ENCODE results near the gene RAB3IL1.

Gene RAB3IL1

DNA sequence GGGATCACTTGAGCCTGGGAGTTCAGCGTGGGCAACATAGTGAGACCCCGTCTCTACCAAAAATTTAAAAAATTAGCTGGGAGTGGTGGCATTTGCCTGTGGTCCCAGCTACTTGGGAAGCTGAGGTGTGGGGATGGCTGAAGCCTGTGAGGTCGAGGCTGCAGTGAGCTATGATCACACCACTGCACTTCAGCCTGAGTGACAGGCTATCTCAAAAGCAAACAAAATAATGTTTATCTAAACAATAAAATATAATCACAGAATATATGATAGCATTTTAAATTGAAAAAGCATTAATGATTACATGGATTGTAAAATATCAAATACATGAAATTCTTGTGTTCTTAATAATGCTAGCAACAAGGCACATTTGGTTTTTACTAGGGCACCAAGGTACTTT is 35.5 kb upstream of the RAB3IL1 start:
- no peak for DNase-seq

DNA sequence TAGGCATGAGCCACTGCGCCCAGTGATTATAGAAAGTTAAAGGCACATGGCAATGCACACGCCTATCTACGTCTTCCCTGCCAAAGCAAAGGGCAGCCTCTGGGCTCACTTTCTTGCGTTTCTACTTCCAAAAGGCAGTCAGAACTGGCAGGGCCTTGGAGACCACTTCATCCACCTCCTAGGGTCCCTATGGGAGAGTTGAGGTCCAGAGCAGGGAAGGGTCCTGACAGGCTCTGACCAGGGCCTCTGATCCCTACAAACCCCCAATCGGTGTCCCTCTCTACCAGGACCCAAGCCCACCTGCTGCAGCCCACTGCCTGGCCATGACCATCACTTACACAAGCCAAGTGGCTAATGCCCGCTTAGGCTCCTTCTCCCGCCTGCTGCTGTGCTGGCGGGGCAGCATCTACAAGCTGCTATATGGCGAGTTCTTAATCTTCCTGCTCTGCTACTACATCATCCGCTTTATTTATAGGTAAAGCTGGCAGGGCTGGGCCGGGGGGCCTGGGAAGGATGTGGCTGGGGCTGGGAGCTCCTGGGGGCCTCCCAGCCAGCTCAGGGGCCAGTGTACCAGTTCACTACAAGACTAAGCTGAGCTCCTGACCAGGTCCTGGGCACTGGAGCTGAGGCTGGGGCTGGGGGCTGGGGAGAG is 34.2 kb upstream of the RAB3IL1 start:
- DNase-seq = no peak

DNA sequence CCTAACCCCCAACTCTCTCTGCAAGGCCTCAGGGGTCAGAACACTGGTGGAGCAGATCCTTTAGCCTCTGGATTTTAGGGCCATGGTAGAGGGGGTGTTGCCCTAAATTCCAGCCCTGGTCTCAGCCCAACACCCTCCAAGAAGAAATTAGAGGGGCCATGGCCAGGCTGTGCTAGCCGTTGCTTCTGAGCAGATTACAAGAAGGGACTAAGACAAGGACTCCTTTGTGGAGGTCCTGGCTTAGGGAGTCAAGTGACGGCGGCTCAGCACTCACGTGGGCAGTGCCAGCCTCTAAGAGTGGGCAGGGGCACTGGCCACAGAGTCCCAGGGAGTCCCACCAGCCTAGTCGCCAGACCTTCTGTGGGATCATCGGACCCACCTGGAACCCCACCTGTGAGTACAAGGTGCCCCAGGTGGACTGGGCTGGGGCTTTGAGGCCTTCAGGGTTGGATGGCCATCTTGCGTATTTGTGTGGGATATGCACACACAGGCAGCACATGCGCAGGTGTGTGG is 32.7 kb upstream of the RAB3IL1 start, which contains the start of gene BEST1:
BEST1 (plus strand) TSS at position 317 of the 513 bp plus-strand sequence. CDS start 1,456 bp downstream, outside the sequence.
- no peak for DNase-seq

DNA sequence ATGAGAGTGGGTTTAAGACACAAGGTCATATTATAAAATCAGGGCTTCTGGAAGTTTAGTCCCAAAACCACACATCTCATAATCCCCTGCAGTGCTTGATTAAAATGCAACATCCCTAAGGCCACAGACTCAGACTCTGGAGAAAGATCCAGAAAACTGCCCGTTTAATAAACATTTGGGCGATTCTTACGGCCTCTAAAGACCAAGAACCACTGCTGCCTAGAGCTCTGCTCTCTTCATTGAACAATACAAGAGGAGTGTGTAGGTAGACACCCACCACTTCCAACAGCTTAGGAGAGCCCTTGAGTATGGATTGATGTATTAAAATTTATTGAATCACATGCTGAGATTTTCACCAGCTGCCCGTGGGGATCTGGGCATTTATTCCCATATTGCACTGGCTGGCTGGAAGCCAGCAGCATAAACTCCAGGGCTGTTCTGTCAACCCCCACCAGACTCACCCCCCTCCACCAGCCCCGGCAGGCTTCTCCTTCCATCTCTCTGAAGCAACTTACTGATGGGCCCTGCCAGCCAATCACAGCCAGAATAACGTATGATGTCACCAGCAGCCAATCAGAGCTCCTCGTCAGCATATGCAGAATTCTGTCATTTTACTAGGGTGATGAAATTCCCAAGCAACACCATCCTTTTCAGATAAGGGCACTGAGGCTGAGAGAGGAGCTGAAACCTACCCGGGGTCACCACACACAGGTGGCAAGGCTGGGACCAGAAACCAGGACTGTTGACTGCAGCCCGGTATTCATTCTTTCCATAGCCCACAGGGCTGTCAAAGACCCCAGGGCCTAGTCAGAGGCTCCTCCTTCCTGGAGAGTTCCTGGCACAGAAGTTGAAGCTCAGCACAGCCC is 32.0 kb upstream of the RAB3IL1 start:
- DNase-seq = no peak

DNA sequence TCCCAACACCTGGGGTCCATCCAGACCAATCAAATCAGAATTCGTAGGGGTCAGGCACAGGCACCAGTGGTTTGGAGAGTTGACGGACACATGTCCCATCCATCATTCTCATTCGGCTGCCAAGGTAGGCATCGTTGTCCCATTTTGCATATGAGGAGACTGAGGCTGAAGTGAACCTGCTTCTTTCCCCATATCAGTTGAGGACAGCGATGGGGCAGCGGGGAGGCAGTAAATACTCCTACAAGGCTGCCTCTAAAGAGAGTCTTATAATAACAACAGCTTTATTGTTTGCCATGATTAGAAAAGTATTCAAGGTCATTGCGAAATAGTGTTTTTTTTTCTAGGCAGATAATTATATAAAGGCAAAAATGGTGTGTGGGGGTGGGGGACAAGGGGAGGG is 31.1 kb upstream of the RAB3IL1 start:
- DNase-seq = no peak

DNA sequence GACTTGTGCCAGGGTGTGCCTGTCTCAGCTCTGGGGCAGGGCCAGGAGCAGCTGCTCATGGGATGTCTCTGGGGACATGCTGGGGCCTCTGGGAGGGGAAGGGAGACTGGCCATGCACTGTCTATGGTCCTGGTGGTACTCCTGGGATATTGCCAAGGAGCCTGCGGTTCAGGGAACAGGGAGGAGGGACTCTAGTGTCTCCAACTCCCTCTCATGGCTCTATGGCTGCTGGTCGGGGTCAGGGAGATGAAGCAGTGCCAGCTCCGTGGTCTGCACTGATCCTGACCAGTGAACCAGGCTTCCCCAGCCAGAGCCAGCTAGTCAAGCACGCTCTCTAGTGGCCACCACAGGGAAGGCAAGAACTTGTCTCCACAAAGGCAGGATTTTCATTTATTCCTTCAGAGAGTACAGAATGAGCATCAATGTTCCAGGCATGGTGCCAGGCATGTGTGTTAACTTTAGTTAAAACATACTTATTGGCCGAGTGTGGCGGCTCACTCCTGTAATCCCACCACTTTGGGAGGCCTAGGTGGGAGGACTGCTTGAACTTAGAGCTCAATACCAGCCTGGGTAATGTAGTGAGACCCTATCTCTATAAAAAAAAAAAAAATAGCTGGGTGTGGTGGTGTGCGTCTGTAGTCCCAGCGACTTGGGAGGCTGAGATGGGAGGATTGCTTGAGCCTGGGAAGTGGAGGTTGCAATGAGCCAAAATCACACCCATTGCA is 30.3 kb upstream of the RAB3IL1 start:
- peak; percentile 56 to 58 for DNase-seq

DNA sequence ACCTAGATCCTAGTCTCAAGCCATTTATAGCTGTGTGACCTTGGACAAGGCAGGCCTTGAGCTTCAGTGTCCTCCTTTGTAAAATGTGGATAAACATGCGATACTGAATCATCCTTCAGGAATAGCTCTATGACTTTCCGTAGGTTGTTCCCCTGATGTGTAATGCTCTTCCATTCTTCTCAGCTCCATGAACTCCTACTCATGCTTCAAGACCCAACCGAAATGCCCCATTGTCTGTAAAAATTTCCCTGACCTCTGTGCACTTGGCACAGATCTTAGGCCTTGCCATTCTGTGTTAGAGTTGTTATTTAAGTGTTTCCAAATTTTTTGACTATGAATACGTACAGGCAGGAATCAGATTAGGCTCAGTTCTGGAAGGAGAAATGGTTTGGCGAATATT is 29.5 kb upstream of the RAB3IL1 start:
- no peak for DNase-seq

DNA sequence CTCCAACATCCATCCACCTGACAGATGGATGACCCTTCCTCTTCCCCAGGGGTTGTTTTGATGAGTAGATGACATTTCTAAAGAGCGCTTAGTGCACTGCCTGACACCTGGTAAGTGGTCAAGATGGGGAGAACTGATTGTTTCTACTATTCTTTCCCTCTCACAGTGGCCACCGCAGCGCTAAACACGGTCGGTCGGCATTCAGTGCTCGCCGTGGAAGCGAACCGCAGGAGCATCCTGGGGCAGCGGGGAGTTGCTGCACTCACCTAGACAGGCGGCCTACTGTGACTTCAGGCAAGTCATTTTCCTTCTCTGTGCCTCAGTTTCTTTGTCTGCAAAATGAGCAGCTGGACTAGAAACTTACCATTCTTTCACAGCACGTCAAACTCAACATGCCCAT is 27.8 kb upstream of the RAB3IL1 start:
- no peak for DNase-seq

DNA sequence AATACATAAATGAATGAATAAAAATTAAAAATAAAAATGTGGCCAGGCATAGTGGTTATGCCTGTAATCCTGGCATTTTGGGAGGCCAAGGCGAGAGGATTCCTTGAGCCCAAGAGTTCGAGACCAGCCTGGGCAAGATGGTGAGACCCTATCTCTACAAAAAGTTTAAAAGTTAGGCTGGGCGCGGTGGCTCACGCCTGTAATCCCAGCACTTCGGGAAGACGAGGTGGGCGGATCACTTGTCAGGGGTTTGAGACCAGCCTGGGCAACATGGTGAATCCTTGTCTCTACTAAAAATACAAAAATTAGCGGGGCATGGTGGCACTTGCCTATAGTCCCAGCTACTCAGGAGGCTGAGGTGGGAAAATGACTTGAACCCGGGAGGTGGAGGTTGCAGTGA is 23.1 kb upstream of the RAB3IL1 start:
- no peak for DNase-seq

DNA sequence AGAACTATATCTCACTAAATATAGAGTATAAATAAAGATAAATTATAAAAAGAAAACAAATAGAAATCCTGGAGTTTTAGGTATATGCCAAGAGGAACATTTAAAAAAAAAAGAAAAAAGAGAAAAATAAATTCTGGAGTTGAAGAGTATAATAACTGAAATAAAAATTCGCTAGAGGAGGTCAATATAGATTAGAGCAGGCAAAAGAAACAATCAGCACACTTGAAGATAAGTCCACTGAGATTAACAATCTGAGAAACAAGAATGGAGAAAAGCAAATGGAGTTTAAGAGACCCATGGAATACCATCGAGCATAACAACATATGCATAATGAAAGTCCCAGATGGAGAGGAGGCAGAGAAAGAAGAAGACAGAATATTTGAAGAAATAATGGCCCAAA is 18.5 kb upstream of the RAB3IL1 start:
- DNase-seq = no peak

DNA sequence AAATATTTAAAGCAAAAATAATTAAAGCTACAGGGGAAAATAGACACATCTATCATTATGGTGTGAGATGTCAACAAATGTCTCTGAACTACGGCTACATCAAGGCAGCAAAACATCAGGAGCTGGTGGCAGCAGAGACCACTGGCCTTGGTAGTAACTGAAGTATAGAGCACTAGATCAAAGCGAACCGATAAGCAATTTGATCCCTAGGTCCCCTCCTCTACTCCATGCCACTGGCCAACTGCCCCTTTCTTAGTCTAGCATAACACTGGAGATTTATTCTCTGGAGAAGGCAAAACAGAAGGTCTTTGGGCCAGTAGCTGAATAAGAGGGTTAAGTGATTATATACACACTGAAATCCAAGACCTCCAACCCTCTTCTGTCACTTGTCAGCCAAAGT is 13.6 kb upstream of the RAB3IL1 start:
- no peak for DNase-seq

DNA sequence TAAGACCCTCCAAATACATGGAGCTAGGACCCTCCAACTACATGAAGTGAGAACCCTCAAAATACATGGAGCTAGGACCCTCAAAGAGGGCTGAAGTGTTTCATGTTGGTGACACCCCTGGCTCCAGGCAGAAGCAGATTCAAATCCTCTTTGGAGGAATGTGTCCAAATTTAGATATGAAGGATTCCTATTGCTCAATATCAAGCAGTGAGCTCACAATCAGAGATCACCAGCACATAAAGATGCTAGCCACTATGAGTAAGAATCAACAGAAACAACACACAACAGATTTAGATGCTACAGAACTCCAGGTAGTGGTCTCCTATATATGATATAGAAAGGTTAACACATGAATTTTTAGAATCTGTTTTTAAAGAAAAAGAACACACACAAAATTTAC is 11.2 kb upstream of the RAB3IL1 start:
- no peak for DNase-seq

DNA sequence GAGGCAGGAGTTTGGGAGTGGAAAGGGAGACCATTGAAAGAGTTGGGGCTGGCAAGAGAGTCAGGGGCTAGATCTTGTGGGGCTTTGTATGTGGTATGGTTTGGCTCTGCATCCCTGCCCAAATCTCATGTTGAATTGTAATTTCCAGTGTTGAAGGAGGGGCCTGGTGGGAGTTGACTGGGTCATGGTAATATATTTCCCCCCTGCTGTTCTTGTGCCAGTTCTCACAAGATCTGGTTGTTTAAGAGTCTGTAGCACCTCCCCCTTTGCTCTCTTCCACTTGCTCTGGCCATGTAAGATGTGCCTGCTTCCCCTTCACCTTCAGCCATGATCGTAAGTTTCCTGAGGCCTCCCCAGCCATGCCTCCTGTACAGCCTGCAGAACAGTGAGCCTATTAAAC is 10.1 kb upstream of the RAB3IL1 start:
- no peak for DNase-seq

DNA sequence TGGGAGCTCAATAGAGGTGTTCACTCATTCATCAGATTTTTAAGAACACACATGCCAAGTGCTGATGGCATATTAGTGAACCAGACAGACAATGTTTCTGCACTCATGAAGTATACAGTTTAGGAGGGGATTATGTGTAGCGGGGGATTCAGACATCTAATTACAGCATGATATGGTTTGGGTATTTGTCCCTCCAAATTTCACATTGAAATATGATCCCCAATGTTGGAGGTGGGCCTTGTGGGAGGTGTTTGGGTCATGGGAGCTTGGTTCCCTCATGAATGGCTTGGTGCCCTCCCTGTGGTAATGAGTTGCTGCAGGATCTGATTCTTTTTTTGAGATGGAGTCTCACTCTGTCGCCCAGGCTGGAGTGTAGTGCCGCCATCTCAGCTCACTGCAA is 8.9 kb upstream of the RAB3IL1 start:
- DNase-seq = no peak

DNA sequence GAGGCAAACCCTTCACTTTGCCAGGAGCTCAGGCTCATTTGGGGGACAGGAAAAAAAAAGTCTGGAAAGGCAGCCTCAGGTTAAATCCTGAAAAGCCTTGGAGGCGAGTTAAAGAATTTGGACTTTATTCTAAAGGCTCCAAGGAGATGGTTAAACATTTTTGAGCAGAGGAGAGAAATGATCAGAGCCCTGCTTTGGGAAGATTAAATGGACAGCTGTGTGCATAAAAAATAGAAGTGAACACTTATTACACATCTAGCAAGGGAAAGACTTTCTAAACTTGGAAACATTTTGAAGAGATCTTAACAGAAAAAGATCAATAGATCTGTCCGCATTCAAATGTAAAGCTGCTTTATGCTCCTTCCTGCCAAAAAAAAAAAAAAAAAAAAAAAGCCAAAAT is 8.4 kb upstream of the RAB3IL1 start:
- no peak for DNase-seq

DNA sequence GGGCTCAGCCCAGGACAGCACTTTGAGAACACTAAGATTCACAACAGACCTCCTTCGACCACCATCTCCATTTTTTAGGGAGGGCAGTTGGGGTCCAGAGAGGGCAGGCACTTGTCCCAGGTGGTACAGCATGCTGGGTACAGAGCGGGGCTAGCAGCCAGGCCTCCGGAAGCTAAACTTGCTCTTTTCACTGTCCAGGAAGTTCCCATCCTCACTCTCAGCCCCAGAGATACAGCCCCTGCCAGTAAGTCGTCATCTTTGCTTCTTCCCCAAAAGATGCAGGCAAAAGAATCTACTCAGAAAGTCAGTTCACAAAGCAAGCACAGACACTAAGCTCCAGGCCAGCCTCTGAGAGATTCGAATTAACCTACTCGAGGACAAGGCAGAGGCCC is 6.7 kb upstream of the RAB3IL1 start:
- DNase-seq = no peak

DNA sequence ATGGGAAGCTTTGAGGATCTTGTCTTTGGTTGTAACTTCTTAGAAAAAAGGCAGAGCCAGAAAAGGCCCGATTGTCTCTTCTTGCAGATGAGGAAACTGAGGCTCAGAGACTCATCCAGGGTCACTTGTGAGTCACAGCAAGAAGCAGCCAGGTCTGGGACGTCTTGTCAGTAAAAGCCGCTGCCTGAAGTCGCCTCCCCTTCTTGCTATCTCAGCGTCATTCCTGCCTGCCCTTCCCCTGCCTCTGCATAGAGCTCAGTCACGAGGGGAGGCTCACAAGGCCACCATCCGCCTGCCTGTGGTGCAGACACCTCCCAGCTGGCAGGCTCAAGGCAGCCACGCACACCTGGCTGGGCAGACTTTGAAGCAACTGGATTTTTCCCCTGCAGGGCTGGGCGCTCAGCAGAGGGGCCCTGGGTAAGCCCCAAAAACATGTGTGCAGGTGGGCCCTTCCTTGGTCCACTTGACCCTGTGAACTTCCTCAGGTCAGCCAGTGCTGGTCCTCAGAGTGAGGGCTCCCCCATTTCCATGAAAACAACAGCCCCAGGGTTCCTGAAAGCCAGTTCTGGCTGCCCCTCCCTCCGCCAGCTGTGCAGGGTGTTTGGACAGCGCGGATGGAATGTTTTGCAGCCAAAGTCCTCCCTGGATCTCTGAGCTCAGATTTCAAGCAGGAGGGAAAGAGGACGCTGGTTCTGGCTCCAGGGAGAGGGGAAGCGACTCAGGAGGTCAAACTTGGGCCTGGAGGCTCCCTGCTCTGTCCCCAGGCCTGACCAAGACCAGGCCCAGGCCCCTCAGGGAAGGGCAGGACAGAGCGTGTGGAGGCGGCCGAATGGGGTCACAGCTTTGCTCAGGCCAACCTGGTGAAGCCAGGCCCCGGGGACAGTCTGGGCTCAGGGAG is 6.0 kb upstream of the RAB3IL1 start:
- DNase-seq = no peak

DNA sequence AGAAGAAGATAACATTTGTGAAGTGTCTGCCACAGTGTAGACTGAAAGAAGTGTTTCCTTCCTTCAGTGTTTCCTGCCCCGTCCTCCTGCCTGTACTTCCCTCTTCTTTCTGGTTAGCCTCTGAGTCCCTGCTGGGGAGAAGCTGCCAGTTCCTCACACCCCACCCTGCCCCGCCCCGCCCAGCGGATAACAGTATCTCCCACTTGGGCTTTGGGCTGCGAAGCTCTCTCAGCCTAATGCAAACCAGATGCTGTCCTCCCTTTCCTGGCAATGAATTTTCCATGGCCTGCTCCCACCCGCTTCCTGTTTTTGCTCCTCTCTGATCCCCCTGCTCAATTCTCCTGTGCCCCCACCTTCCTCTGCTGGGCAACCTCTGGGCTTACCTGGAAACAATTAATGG is 5.2 kb upstream of the RAB3IL1 start:
- no peak for DNase-seq

DNA sequence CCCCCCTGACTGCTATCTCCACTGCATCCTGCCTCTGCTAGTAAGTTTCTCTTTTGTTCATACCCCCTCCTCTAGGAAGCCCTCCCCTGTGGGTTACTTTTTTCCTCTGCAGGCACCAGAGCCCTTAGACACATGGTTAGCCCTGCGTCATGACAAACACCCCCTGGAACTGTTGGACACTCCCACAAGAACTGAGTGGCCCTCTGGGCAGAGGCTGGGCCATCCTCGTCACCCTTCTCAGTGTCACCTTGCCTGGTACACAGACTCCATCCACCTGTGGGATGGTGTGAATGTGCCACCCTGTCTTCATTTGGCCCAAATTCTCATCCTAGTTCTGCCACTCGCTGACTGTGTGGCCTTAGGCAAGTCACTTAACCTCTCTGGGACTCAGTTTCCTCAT is 4.1 kb upstream of the RAB3IL1 start:
- no peak for DNase-seq

DNA sequence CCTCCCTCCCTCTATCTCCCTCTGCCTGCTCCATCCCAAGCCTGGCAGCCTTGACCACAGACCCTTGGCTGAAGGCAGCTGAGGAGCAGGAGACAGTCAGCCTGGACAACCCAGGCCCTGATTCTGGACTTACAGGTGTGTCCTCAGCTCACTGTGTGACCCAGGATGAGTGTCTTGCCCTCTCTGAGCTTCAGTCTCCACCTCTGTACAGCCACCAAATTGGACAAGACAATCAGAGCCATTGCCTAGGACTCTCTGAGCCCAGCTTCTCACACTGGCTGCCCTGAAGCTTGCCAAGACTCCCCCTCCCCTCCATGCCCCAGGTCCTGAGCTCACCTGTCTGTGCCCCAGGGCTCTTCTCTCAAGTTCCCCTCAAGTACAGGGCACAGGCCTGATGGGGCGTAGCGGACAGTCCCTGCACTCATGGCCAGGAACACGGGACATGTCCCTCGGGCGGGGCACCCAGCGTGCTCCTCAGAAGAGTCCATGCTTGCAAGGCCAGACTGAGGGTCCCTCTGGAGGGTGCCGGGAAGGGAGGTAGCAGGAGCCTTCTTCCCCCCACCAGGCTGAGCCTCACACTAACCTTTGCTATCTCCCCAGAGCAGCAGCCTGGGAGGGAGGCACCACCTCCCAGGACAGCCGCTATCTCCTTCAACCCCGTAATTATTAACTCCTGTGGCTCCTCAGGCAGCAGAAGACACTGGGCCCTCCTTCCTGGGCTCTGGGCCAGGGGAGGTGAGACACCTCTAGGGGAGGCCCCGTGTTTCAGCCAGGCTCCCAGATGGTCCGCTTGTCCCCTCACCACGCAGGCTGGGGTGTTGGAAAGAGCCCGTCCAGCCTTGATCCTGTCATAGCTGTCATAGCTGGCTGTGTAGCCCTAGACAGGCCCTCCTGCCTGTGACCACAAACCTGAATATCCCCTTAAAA is 2.6 kb upstream of the RAB3IL1 start:
- DNase-seq = no peak

DNA sequence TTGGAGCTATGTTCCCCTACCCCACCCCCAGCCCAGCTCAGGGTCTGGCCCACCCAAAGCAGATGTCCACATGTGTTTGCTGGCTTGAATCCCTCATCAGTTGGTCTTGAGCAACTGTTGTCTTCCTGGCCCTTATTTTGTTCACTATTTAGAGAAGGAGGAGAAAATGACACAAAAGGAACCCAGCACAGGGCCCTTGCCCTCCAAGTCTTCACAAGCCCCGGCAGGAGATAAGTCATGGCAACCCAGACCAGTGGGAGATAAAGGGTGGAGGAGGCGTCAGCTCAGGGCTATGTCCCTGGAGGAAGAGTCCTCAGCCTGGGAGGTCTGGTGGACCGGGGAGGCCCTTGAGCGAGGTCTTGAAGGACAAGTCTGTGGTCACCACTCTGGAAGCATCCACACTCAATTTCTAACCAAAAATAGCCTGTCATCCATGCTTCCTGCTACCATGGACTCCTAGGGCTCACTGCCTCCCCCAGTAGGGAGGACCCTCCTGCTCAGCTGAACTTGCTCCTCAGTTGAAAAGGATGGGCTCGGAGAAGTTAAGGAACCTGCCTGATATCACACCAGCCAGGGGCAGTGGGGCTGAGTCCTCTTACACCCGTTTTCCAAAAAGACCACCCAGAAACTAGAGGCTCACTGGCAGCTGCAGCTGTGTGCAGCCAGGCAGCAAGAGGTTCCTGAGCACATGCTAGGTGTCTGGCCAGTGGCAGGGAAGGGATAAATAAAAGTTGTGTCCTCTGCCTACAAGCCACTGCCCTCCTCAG is 1.8 kb upstream of the RAB3IL1 start:
- DNase-seq = no peak
